Airway epithelial cell (primary cell): ENCODE results near the gene CDY2A. TPM values are rescaled to one million over a fixed set of nuclear protein-coding genes. Genes with fewer than 3 reads are reported as not detected.

Experiments
- total RNA-seq: library from RNA; depleted of rRNA; stranded (reverse); fragments of >200 nt; gene quantifications from 2 replicates; pipeline ENCODE4 v1.2.3, GENCODE V29; 2015

Gene CDY2A, protein sequence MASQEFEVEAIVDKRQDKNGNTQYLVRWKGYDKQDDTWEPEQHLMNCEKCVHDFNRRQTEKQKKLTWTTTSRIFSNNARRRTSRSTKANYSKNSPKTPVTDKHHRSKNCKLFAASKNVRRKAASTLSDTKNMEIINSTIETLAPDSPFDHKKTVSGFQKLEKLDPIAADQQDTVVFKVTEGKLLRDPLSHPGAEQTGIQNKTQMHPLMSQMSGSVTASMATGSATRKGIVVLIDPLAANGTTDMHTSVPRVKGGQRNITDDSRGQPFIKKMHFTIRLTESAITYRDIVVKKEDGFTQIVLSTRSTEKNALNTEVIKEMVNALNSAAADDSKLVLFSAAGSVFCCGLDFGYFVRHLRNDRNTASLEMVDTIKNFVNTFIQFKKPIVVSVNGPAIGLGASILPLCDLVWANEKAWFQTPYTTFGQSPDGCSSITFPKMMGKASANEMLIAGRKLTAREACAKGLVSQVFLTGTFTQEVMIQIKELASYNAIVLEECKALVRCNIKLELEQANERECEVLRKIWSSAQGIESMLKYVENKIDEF
- total RNA-seq = not detected in 2 replicates

DNA sequence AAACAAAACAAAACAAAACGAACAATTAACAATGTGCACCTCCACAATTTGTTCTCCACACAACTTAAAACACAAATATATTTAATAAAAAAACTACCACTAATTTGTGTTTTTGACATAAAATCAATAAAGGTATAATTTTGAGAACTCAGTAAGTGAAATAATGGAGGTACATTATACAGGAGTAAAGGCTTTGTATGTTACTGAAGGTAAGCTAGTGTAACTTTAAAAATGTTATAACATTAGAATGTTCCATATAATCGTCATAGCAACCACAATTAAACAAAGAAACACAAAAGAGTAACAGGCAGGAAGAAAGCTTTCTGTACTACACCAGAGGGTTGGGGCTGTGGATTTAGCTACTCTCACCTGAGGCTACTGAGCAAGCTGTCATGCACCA, at the start of gene CDY2A:
Gene CDY2A, plus strand, starts transcription at position 301 of the 400 bp plus-strand sequence. CDS start 328 bp downstream, outside the sequence.

Other genes with a start within 250 kb of the CDY2A start
- not detected in 2 replicates for gene CDY2B, start 145.6 kb upstream of the CDY2A start, total RNA-seq